ENCODE measurements around the gene C3orf52.

C3orf52 gene

DNA sequence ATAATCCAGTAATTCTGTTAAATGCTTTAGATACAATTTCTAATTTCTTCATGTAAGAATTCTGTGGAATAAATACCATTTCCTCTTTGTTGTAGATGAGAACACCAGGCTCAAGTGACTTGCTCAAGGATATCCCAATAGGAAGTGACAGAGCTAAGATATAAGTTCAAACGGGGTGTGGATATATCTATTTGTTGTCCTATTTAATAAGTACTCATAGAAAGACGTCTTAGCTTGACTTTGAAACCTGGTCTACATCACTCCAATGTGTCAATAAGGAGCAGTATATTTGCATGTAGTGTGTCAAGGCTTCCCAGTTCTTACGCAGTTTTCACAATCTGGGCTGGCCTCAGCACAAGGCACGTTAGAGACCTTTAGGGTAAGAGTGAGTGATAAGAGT, 51.6 kb downstream of the C3orf52 start:
- DNase-seq = no peak

DNA sequence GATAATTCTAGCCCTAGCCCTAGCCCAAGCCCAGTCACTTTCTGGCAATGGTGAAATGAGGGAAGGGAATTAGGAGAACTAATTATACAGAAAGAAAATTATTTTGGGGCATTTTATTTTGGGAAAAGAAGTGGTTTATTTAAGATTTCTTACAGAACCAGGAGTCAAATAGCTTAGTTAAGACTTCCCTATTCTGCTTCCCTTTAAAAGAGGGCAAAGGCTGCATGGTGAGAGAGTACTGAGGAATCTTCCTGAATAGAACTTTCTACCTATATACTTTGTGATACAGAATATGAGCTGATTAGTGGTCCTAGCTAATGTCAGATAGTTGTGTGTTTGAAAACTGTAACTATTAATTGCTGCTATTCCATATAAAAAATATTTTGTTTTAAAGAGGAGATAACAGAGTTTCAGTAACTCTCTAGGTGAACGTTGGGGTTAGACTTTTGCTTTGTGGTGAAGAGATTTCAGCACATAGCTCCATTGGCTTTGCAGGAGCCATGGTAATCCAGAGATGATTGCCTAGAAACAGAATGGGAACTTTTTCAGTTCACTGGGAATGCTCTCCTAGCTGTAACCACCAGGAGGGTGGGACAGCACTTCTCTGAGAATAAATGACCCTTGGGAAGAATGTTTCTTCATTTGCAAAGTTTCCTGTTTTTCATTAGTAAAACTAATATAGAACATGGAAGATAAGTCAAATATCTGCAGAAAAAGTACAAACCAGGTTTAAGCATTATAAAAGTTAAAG, 52.2 kb downstream of the C3orf52 start:
- DNase-seq = no peak

DNA sequence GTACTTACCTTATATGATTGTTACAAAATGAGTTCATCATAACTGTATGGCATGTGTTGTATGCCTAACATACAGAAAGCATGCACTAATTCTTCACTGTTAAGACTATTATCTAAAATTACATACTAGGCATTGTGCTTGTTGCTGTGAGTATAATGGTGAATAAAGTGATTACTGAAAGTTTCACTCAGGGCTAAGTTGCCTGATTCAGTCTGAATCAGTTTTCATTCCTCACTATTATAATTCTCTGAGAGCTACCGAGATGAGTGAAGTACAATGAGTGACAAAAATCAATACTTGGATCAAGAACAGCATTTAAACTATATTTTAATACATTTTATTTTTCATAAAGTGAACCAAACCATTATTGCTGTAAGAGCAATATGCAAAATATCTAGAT, 54.4 kb downstream of the C3orf52 start:
- DNase-seq = no peak

DNA sequence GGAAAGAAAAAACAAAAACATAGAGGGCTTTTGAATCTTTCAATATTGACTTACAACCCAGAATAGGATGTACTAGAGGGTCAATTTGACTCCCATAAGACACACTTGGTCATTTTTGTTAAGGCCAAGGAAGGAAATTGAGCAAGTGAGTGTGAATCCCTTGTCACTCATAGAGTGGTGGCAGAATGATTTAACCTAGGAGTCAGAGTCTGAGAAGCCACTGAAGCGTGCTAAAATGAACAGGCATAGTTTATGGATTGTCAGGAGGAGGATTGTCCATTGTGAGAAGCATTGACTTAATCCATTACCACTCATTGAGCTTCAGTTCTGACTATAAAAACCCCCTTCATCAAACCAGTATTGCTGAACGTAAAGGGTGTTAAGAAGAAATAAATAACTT, 55.1 kb downstream of the C3orf52 start:
- no peak for DNase-seq

DNA sequence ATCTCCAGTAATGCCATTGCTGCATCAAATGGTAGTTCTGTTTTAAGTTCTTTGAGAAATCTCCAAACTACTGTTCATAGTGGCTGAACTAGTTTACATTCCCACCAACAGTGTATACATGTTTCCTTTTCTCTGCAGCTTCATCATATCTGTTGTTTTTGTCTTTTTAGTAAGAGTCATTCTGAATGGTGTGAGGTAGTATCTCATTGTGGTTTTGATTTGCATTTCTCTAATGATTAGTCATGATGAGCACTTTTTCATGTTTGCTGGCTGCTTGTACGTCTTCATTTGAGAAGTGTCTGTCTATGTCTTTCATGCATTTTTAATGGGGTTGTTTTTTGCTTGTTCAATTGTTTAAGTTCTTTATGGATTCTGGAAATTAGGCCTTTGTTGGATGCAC, 57.1 kb downstream of the C3orf52 start:
- DNase-seq = no peak

DNA sequence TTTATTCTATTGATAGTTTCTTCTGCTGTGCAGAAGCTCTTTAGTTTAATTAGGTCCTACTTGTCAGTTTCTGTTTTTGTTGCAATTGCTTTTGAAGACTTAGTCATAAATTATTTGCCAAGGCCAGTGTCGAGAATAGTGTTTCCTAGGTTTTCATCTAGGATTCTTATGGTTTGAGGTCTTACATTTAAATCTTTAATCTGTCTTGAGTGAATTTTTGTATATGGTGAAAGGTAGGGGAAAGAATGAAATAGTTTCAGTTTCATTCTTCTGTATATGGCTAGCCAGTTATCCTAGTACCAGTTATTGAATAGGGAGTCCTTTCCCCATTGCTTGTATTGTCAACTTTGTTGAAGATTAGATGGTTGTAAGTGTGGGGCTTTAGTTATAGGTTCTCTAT, 57.5 kb downstream of the C3orf52 start:
- DNase-seq = no peak

DNA sequence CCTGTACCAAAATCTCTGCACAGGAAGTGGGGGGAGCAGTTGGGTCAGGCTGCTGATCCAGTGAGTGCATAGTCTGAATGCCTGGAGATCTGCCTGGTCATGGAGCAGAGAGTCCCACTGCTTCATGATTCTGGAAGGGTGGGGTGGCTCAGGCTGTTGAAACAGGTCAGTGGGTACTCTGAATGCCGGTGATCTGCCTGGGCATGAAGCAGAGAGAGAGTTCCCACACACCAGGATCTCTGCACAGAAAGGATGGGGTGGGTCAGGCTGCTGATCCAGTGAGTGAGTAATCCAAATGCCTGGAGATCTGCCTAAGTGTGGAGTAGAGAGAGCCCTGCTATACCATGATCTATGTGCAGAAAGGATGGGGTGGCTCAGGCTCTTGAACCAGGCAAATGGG, 62.9 kb downstream of the C3orf52 start:
- no peak for DNase-seq

DNA sequence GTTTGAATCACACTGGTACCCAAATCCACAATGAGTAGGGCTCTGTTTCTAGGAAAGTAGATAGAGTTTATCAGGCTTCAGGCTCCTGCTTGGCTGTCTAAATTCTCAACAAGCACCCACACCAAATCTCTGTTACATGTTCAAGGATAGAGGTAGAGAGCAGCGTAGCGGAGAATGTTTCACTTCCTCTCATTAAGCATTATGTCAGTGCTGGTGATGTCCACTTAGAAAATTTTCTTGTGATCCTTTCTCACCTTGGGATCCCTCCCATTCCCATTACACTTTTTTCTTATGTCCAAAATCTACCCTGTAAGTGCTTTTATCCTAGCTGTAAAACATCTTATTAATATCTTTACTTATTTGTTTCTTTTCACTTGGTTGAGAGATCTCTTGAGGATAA, 81.6 kb downstream of the C3orf52 start:
- DNase-seq = no peak
